ENCODE measurements around the gene USP12. TPM values are rescaled to one million over a fixed set of nuclear protein-coding genes. Genes with fewer than 3 reads are reported as not detected.
A peak's percentile ranks its signal among the peaks of the same experiment; 100 is the strongest.

The USP12 gene
- total and polyA plus RNA-seq, 2 experiments from 2014 or later = 18.4 to 39.3 TPM

GRCh38 chr13:27037171-27037570 is 134.4 kb downstream of the USP12 start (continued):
- TF ChIP-seq ETS1 (IDR thresholded peaks at IDR 0.05) (no peak), CREB1 (CRISPR knock-in tag; IDR thresholded peaks at IDR 0.05; ENCODE audit: low read depth) (no peak), ZNF331 (CRISPR knock-in tag; IDR thresholded peaks at IDR 0.05; ENCODE audit: low read depth) (no peak), NANOG (IDR thresholded peaks at IDR 0.05; ENCODE audit: borderline replicate concordance) (no peak), EZH2 (IDR thresholded peaks at IDR 0.05; ENCODE audit: low read depth, unreplicated experiment) (no peak), ZNF114 (CRISPR knock-in tag; IDR thresholded peaks at IDR 0.05) (no peak), REST (IDR thresholded peaks at IDR 0.05; ENCODE audit: unreplicated experiment) (no peak)

- Mint-ChIP-seq H3K4me1 (peaks cover 35% of the 10 kb centered on the region), H3K27me3 (ENCODE audit: insufficient read depth, low read depth, poor library complexity) (peaks cover 17% of the 10 kb centered on the region), H3K27ac (no peak overlapping the region), H3K36me3 (ENCODE audit: low read depth) (no peaks in the 10 kb centered on the region; the same call in 2 of the 3 replicates), H3K4me3 (no peak overlapping the region), H3K9me3 (no peaks in the 10 kb centered on the region)
- H3F3A ChIP-seq (replicated peaks; ENCODE audit: low read depth) = no peaks in the 10 kb centered on the region
- H3K4me2 ChIP-seq = 0 out of 2 replicates have a peak overlapping the region, but pooled peaks have one; percentile 93
- H3K4me1 ChIP-seq (ENCODE audit: insufficient read depth) = peaks cover 27% of the 10 kb centered on the region
- no peak overlapping the region for H2AFZ ChIP-seq
- DNase-seq (ENCODE audit: low spot score) (no peak), ATAC-seq (no peak)
- H3K9me2 ChIP-seq (ENCODE audit: insufficient read depth) = no peaks in the 10 kb centered on the region
- H3K4me3 ChIP-seq = no peak overlapping the region
- H3K79me2 ChIP-seq (replicated peaks; ENCODE audit: insufficient read depth) = no peaks in the 10 kb centered on the region
- no peaks in the 10 kb centered on the region for H3K27me3 ChIP-seq (ENCODE audit: insufficient read depth)
- no peak overlapping the region for H3K27ac ChIP-seq (ENCODE audit: low read depth)
- no peaks in the 10 kb centered on the region for H4K20me1 ChIP-seq (replicated peaks; ENCODE audit: insufficient read depth)
- H3K36me3 ChIP-seq (ENCODE audit: insufficient read depth) = no peaks in the 10 kb centered on the region
- TF ChIP-seq NANOG (IDR thresholded peaks at IDR 0.05; ENCODE audit: borderline replicate concordance) (no peak), JUNB (IDR thresholded peaks at IDR 0.05; ENCODE audit: unreplicated experiment) (no peak), ZNF331 (CRISPR knock-in tag; IDR thresholded peaks at IDR 0.05; ENCODE audit: low read depth) (no peak), CREB1 (CRISPR knock-in tag; IDR thresholded peaks at IDR 0.05; ENCODE audit: low read depth) (no peak), EZH2phosphoT487 (IDR thresholded peaks at IDR 0.05; ENCODE audit: unreplicated experiment) (no peak), REST (IDR thresholded peaks at IDR 0.05; ENCODE audit: unreplicated experiment) (no peak), POLR2AphosphoS5 (IDR thresholded peaks at IDR 0.05; ENCODE audit: low read depth) (no peak), ETS1 (IDR thresholded peaks at IDR 0.05) (no peak), ZNF114 (CRISPR knock-in tag; IDR thresholded peaks at IDR 0.05) (no peak)
These were observed 135.2 kb downstream of the USP12 start for GRCh38 chr13:27036236-27036981.

Measured in GM23338 (cell line).